PC-9 (cell line): ENCODE results near the gene ARHGAP42. TPM values are rescaled to one million over a fixed set of nuclear protein-coding genes. Genes with fewer than 3 reads are reported as not detected.
A peak's percentile ranks its signal among the peaks of the same experiment; 100 is the strongest.

Source experiments
- BruUV-seq: library from RNA; stranded (reverse); fragments of 400-500 nt; replicated peaks from 2 replicates; lab custom pipeline; 2021; lab: Mats Ljungman, UMichigan
- CTCF ChIA-PET: fragments of 300-600 bp; sonication (Branson Sonifier 250); formaldehyde crosslinking; loops from one replicate; lab custom pipeline; 2022; ENCODE audit warnings: antibody characterized with exemption; lab: Charles Lee
- POLR2A ChIA-PET: fragments of 300-600 bp; sonication (Branson Sonifier 250); formaldehyde crosslinking; loops from one replicate; lab custom pipeline; 2022; ENCODE audit warnings: antibody characterized with exemption; ENCODE audit not compliant: unreplicated experiment; lab: Charles Lee
- DNase-seq, 2 experiments: peaks; one replicate each; pipeline versions ENCODE4 v3.0.0 to v3.0.0-alpha.2; 2015 to 2022; ENCODE audit warnings: mixed read lengths in 1 of 2
- H2AFZ ChIP-seq: fragments of 200-600 bp; sonication (generic); 2 replicates; pipeline ENCODE4 v1.8.1; 2017; ENCODE audit warnings: antibody characterized with exemption
- H3F3A ChIP-seq: fragments of 200-600 bp; sonication (generic); 2 replicates; pipeline ENCODE4 v1.8.1; 2017; ENCODE audit warnings: antibody characterized with exemption, mild to moderate bottlenecking, low read depth; ENCODE audit not compliant: insufficient read depth
- H3K27ac ChIP-seq: fragments of 200-600 bp; sonication (generic); 2 replicates; pipeline ENCODE4 v1.6.1; 2016; ENCODE audit warnings: mixed run types
- H3K27me3 ChIP-seq: fragments of 200-600 bp; sonication (generic); 2 replicates; pipeline ENCODE4 v1.6.1; 2016; ENCODE audit warnings: low read depth, mixed run types; ENCODE audit not compliant: insufficient read depth
- H3K36me3 ChIP-seq: fragments of 200-600 bp; sonication (generic); 2 replicates; pipeline ENCODE4 v1.6.1; 2016; ENCODE audit warnings: low read depth, mixed run types
- H3K4me1 ChIP-seq: fragments of 200-600 bp; sonication (generic); replicated peaks from 2 replicates; pipeline ENCODE4 v1.6.1; 2016; ENCODE audit warnings: mixed run types; ENCODE audit not compliant: insufficient read depth
- H3K4me2 ChIP-seq: fragments of 200-600 bp; sonication (generic); 2 replicates; pipeline ENCODE4 v1.6.1; 2017; ENCODE audit warnings: mixed run types
- H3K4me3 ChIP-seq: fragments of 200-600 bp; sonication (generic); 2 replicates; pipeline ENCODE4 v1.6.1; 2016; ENCODE audit warnings: mixed run types
- H3K79me2 ChIP-seq: fragments of 200-600 bp; sonication (generic); 2 replicates; pipeline ENCODE4 v1.6.1; 2017; ENCODE audit warnings: low read depth, mixed run types
- H3K9me2 ChIP-seq: fragments of 200-600 bp; sonication (generic); 2 replicates; pipeline ENCODE4 v1.8.1; 2017; ENCODE audit warnings: mild to moderate bottlenecking; ENCODE audit not compliant: insufficient read depth
- H3K9me3 ChIP-seq: fragments of 200-600 bp; sonication (generic); 2 replicates; pipeline ENCODE4 v1.8.1; 2016; ENCODE audit warnings: low read depth; ENCODE audit not compliant: insufficient read depth
- H4K20me1 ChIP-seq: fragments of 200-600 bp; sonication (generic); 2 replicates; pipeline ENCODE4 v1.8.1; 2017; ENCODE audit not compliant: insufficient read depth
- EZH2 ChIP-seq: fragments of 200-600 bp; sonication (generic); IDR thresholded peaks from 2 replicates; pipeline ENCODE4 v1.8.0; 2017; ENCODE audit warnings: antibody characterized with exemption, low read depth
- intact Hi-C: fragments of 100-400 bp; cut with micrococcal nuclease; formaldehyde crosslinking; loops from one replicate; pipeline ENCODE4 v1.10.0; 2022; ENCODE audit not compliant: unreplicated experiment
- total RNA-seq: library from RNA; stranded (reverse); gene quantifications from 2 replicates; pipeline ENCODE4 v1.2.3, GENCODE V29; 2021
- TF ChIP-seq, protein P1 (sequence below): fragments of 200-600 bp; sonication (generic); conservative IDR thresholded peaks from 2 replicates; pipeline ENCODE4 v1.6.1; 2017; ENCODE audit warnings: mixed run types, antibody characterized with exemption, mild to moderate bottlenecking, moderate library complexity

ARHGAP42 gene
- total RNA-seq, 1 experiment from 2014 or later: 12.8 TPM

DNA sequence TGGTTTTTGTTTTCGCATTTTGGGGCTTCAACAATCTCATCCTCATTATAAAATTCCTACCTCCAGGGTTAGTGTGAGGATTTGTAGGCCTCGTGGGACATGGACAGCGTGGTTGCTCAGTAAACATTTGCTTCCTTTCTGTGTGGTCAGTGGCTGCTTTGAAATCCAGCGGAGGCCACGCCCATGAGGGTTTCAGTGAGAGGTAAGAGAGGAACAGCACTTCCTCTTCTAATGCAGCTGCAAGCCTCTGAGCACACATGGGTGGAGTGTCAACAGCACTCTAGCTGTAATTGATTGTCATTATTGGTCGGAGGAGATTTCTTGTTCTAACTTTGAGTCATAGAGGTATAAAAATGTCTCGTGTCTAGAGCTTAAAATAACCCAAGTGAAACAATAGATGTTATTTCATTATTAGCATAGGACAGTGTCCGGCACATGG, 6.0 kb upstream of the ARHGAP42 start:
- H4K20me1 ChIP-seq: no peaks in the 10 kb centered on the region
- H2AFZ ChIP-seq: 0 out of 2 replicates have a peak overlapping the region, but pooled peaks have one; percentile 52
- H3K27me3 ChIP-seq: no peaks in the 10 kb centered on the region
- no peaks in the 10 kb centered on the region for H3K36me3 ChIP-seq
- no peaks in the 10 kb centered on the region for H3K9me2 ChIP-seq
- H3K9me3 ChIP-seq: no peaks in the 10 kb centered on the region; the same call in 1 of the 2 replicates
- TF ChIP-seq, protein P1, sequence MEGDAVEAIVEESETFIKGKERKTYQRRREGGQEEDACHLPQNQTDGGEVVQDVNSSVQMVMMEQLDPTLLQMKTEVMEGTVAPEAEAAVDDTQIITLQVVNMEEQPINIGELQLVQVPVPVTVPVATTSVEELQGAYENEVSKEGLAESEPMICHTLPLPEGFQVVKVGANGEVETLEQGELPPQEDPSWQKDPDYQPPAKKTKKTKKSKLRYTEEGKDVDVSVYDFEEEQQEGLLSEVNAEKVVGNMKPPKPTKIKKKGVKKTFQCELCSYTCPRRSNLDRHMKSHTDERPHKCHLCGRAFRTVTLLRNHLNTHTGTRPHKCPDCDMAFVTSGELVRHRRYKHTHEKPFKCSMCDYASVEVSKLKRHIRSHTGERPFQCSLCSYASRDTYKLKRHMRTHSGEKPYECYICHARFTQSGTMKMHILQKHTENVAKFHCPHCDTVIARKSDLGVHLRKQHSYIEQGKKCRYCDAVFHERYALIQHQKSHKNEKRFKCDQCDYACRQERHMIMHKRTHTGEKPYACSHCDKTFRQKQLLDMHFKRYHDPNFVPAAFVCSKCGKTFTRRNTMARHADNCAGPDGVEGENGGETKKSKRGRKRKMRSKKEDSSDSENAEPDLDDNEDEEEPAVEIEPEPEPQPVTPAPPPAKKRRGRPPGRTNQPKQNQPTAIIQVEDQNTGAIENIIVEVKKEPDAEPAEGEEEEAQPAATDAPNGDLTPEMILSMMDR: no peak
- TF ChIP-seq EZH2: no peak
- ChIA-PET POLR2A (no interaction called here), CTCF (interaction anchor here (1.0 to 2.5 kb wide), 3 partner anchors 95 to 176 kb away, joined by 3 to 11 read pairs (median 8); no protein-coding TSS in a partner anchor)
- H3K4me2 ChIP-seq: no peak overlapping the region
- H3K4me1 ChIP-seq: peaks cover 34% of the 10 kb centered on the region
- H3K27ac ChIP-seq: 0 out of 2 replicates have a peak overlapping the region, but pooled peaks have one; percentile 20
- peaks cover 26% of the 10 kb centered on the region; the same call in 1 of the 2 replicates for H3F3A ChIP-seq
- peak; percentile 64 to 87 for DNase-seq
- no peak overlapping the region for H3K4me3 ChIP-seq
- H3K79me2 ChIP-seq: no peaks in the 10 kb centered on the region
- BruUV-seq: no TSS peak
- intact Hi-C loops: loop anchor here (1.0 kb wide), 1 partner anchor 102 kb away; no protein-coding TSS in a partner anchor

DNA sequence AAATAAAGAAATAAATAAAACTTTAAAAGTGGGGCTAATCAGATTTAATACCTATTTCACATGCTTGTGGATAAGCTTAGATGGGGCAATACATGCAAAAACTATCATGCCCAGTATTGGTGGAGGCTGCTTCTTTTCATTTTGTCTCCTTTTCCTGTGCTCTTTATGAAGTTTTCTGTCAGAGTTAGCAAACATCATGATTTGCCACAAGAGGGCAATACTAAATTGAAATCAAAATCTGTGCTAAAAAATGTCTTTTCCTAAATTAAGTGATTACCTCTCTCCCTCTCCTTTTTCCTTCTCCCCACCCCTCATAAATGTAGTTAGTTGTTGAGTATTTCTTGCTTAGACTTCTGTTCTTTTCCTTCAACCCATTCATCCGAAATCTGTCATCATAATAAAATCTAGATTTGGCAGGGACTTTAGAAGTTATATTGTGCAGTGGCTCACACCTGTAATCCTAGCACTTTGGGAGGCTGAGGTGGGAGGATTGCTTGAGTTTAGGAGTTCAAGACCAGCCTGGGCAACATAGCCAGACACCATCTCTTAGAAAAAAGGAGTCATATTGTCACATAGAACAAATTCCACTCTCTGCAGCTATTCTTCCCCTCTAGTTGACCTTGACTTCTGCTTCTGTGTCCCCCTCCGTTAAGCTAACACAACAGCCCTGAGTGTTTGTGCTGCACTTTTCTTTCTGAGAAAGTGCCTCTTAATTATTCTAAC, 4.7 kb upstream of the ARHGAP42 start:
- H3K36me3 ChIP-seq: no peaks in the 10 kb centered on the region
- H3F3A ChIP-seq: peaks cover 32% of the 10 kb centered on the region; the same call in 1 of the 2 replicates
- TF ChIP-seq EZH2: no peak
- TF ChIP-seq, protein P1: peak; percentile 80
- H3K4me1 ChIP-seq: peaks cover 34% of the 10 kb centered on the region
- H3K27ac ChIP-seq: no peak overlapping the region
- H3K27me3 ChIP-seq: no peaks in the 10 kb centered on the region
- DNase-seq: no peak
- CTCF ChIA-PET: interaction anchor here (0.5 to 1.6 kb wide), 4 partner anchors 9 to 384 kb away, joined by 3 read pairs; no protein-coding TSS in a partner anchor
- no peak overlapping the region for H3K4me2 ChIP-seq
- no peaks in the 10 kb centered on the region for H3K9me2 ChIP-seq
- no peak overlapping the region for H3K4me3 ChIP-seq
- no peaks in the 10 kb centered on the region for H3K79me2 ChIP-seq
- no peak overlapping the region for H2AFZ ChIP-seq
- intact Hi-C loops: loop anchor here (1.0 to 2.0 kb wide), 2 partner anchors 173 to 248 kb away; no protein-coding TSS in a partner anchor
- no TSS peak for BruUV-seq
- no peaks in the 10 kb centered on the region for H4K20me1 ChIP-seq
- POLR2A ChIA-PET: no interaction called here
- H3K9me3 ChIP-seq: no peaks in the 10 kb centered on the region; the same call in 1 of the 2 replicates

DNA sequence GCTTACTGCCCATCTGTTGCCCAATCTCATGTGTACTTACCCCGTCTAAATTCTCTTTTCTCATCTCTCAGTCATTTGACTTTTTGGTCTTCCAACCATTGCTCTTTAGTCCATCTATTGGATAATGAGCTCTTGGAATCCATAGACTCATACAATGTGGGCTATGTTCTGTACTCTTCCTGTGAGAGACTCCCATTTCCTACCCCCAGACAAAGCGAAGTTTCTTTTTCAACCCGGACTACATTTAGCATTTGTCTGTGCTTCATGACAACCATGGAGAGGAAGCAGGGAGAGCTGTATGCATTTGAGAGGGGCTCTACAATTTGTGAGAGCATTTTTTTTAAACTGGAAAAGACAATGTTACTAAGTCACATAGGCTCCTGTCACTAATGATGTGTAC, 4.0 kb upstream of the ARHGAP42 start:
- intact Hi-C loops: loop anchor here (2.0 kb wide), 1 partner anchor 248 kb away; no protein-coding TSS in a partner anchor
- H3K4me3 ChIP-seq: no peak overlapping the region
- ChIA-PET CTCF (interaction anchor here (1.6 kb wide), 1 partner anchor 145 kb away, joined by 3 read pairs; no protein-coding TSS in a partner anchor), POLR2A (no interaction called here)
- no peaks in the 10 kb centered on the region for H3K27me3 ChIP-seq
- no TSS peak for BruUV-seq
- H3F3A ChIP-seq: peaks cover 32% of the 10 kb centered on the region; the same call in 1 of the 2 replicates
- no peaks in the 10 kb centered on the region for H3K36me3 ChIP-seq
- no peak overlapping the region for H3K27ac ChIP-seq
- no peaks in the 10 kb centered on the region for H3K9me2 ChIP-seq
- peaks cover 2% of the 10 kb centered on the region for H3K79me2 ChIP-seq
- H3K4me1 ChIP-seq: peaks cover 36% of the 10 kb centered on the region
- no peak overlapping the region for H3K4me2 ChIP-seq
- no peaks in the 10 kb centered on the region for H4K20me1 ChIP-seq
- no peak for TF ChIP-seq EZH2
- TF ChIP-seq, protein P1: no peak
- H2AFZ ChIP-seq: no peak overlapping the region
- no peaks in the 10 kb centered on the region; the same call in 1 of the 2 replicates for H3K9me3 ChIP-seq
- no peak for DNase-seq
